HepG2 (cell line): Measurements from ENCODE around the gene ATP2C2. TPM values are rescaled to one million over a fixed set of nuclear protein-coding genes. Genes with fewer than 3 reads are reported as not detected.

Experiments used
- ATAC-seq: fragments of 200-7000 bp; cut with Tn5 transposase; 3 replicates; pipeline ENCODE4 v1.9.1; 2020; ENCODE audit warnings: mild to moderate bottlenecking, moderate library complexity
- BruUV-seq: library from RNA; stranded (reverse); fragments of 400-500 nt; replicated peaks from 2 replicates; lab custom pipeline; 2021; lab: Mats Ljungman, UMichigan
- CTCF ChIA-PET: fragments of 300-600 bp; formaldehyde crosslinking; extraction: SDS; loops from one replicate; lab custom pipeline; 2021; ENCODE audit warnings: low total read pairs, inconsistent platforms, low intra/inter-chr PET ratio; lab: Yijun Ruan, JAX
- POLR2A ChIA-PET: fragments of 350-600 bp; sonication (Branson Sonifier 250); formaldehyde crosslinking; loops from one replicate; lab custom pipeline; 2020; ENCODE audit warnings: antibody characterized with exemption, inconsistent platforms; lab: Yijun Ruan, JAX
- DNase-seq: peaks from one replicate; pipeline ENCODE4 v3.0.0-alpha.2; 2015; ENCODE audit warnings: low spot score
- FAIRE-seq: peaks from 3 replicates; lab custom pipeline; 2011; peaks lifted over from hg19 to GRCh38; lab: Jason Lieb, UNC
- H2AFZ ChIP-seq: one replicate; pipeline ENCODE4 v1.6.1; 2011; ENCODE audit warnings: low read length, inconsistent platforms
- H3K27ac ChIP-seq: fragments of 300-600 bp; 3 replicates; pipeline ENCODE4 v1.8.0; 2011; ENCODE audit warnings: mixed run types, mild to moderate bottlenecking, mixed read lengths, low read length, inconsistent platforms; ENCODE audit not compliant: insufficient read depth; ENCODE audit errors: extremely low read length
- H3K27me3 ChIP-seq, 2 experiments: fragments of 200-600 bp in 1 of 2; 2 replicates in 1 of 2; 3 replicates in 1 of 2; pipeline versions ENCODE4 v1.6.0 to v1.8.0; 2011; ENCODE audit warnings: low read length in 2 of 2, mild to moderate bottlenecking in 2 of 2, moderate library complexity in 2 of 2, inconsistent platforms in 1 of 2; ENCODE audit not compliant: insufficient read depth in 2 of 2, control insufficient read depth in 1 of 2
- H3K36me3 ChIP-seq, 2 experiments: fragments of 200-600 bp in 1 of 2; replicated peaks in 1 of 2; 2 replicates in 1 of 2; 3 replicates in 1 of 2; pipeline versions ENCODE4 v1.5.1 to v1.8.0; 2011; ENCODE audit warnings: low read length in 2 of 2, inconsistent platforms in 1 of 2; ENCODE audit not compliant: insufficient read depth in 2 of 2, control insufficient read depth in 1 of 2
- H3K4me1 ChIP-seq: 2 replicates; pipeline ENCODE4 v1.5.1; 2012; ENCODE audit warnings: low read length, inconsistent platforms; ENCODE audit not compliant: insufficient read depth
- H3K4me2 ChIP-seq: 2 replicates; pipeline ENCODE4 v1.6.0; 2011; ENCODE audit warnings: low read depth, low read length, inconsistent platforms
- H3K4me3 ChIP-seq, 3 experiments: fragments of 200-600 bp in 1 of 3; sonication (generic), shearing (Covaris generic) in 1 of 3; replicated peaks in 1 of 3; 2 replicates each; pipeline ENCODE4 v1.5.1; 2011 to 2016; ENCODE audit warnings: low read length in 3 of 3, inconsistent platforms in 2 of 3, low read depth in 2 of 3, mild to moderate bottlenecking in 2 of 3, control low read depth in 1 of 3, mixed read lengths in 1 of 3; ENCODE audit not compliant: insufficient read depth in 1 of 3
- H3K79me2 ChIP-seq: one replicate; pipeline ENCODE4 v1.6.1; 2011; ENCODE audit warnings: low read length, inconsistent platforms; ENCODE audit not compliant: insufficient read depth
- H3K9ac ChIP-seq: 2 replicates; pipeline ENCODE4 v1.6.0; 2011; ENCODE audit warnings: mild to moderate bottlenecking, low read depth, low read length, inconsistent platforms; ENCODE audit not compliant: insufficient read depth
- H3K9me3 ChIP-seq: 2 replicates; pipeline ENCODE4 v1.5.1; 2012; ENCODE audit warnings: mild to moderate bottlenecking, low read length
- H4K20me1 ChIP-seq: 2 replicates; pipeline ENCODE4 v1.6.0; 2011; ENCODE audit warnings: inconsistent platforms, mild to moderate bottlenecking, low read length, moderate library complexity; ENCODE audit not compliant: insufficient read depth
- CC2D1A ChIP-seq: sonication (generic); formaldehyde crosslinking; IDR thresholded peaks from 2 replicates; pipeline ENCODE4 v1.8.1; 2023; ENCODE audit warnings: mild to moderate bottlenecking, missing genetic modification reagents
- GABPA ChIP-seq, 2 experiments: IDR thresholded peaks; 2 replicates each; pipeline ENCODE4 v1.6.1; 2011 to 2016; ENCODE audit warnings: low read depth in 2 of 2, low read length in 1 of 2, missing biosample characterization in 1 of 2, missing genetic modification characterization in 1 of 2
- KLF6 ChIP-seq: IDR thresholded peaks from 2 replicates; pipeline ENCODE4 v1.8.0; 2016; ENCODE audit warnings: missing biosample characterization, missing genetic modification reagents
- SP2 ChIP-seq: sonication (generic); formaldehyde crosslinking; IDR thresholded peaks from 2 replicates; pipeline ENCODE4 v1.5.1; 2020; ENCODE audit warnings: mild to moderate bottlenecking, missing genetic modification reagents
- ZEB1 ChIP-seq: IDR thresholded peaks from 2 replicates; pipeline ENCODE4 v1.6.1; 2012; ENCODE audit warnings: mild to moderate bottlenecking, low read depth, inconsistent platforms; ENCODE audit not compliant: insufficient replicate concordance
- ZMYM3 ChIP-seq: sonication (generic); formaldehyde crosslinking; IDR thresholded peaks from 2 replicates; pipeline ENCODE4 v1.5.1; 2020; ENCODE audit warnings: mild to moderate bottlenecking, missing genetic modification reagents
- ZNF367 ChIP-seq: sonication (generic); formaldehyde crosslinking; IDR thresholded peaks from 2 replicates; pipeline ENCODE4 v1.4.0; 2020; ENCODE audit warnings: missing genetic modification reagents, borderline replicate concordance
- ZNF652 ChIP-seq: IDR thresholded peaks from 2 replicates; pipeline ENCODE4 v1.6.1; 2016; ENCODE audit warnings: low read depth, borderline replicate concordance
- whole genome bisulfite sequencing: methylation state at CpG from one replicate; pipeline ENCODE4 v1.1.6; 2017; ENCODE audit warnings: low lambda C conversion rate; 5-methylcytosine and 5-hydroxymethylcytosine counted together
- in situ Hi-C: cut with HindIII; loops from 2 replicates; pipeline ENCODE4 v1.10.0; 2017; ENCODE audit warnings: low pct_unique_long_range_greater_than_20kb; ENCODE audit not compliant: extremely low pct_ligation_motif_present
- intact Hi-C: fragments of 100-400 bp; cut with micrococcal nuclease; formaldehyde crosslinking; loops from one replicate; pipeline ENCODE4 v1.10.0; 2022; ENCODE audit not compliant: unreplicated experiment
- polyA plus RNA-seq, 8 experiments: library from polyadenylated mRNA; depleted of rRNA in 3 of 8; stranded (reverse) in 7 of 8; unstranded in 1 of 8; fragments of >200 nt; fragmentation: Illumina TruSeq in 4 of 8; extraction: Trizol in 4 of 8; gene quantifications; 2 replicates each; pipeline versions ENCODE4 v1.2.1 to v1.2.3, GENCODE V29; 2011 to 2016; ENCODE audit warnings: low read depth in 4 of 8, missing spikeins in 1 of 8, mixed read lengths in 1 of 8; ENCODE audit not compliant: insufficient read depth in 1 of 8
- total RNA-seq, 5 experiments: library from RNA; depleted of rRNA; stranded (reverse); fragments of >200 nt; fragmentation: Illumina TruSeq; extraction: Trizol; gene quantifications; 2 replicates each; pipeline ENCODE4 v1.2.3, GENCODE V29; 2016; ENCODE audit warnings: low read depth in 1 of 5
- TF ChIP-seq, protein P1 (sequence below): sonication (generic); formaldehyde crosslinking; IDR thresholded peaks from 2 replicates; pipeline ENCODE4 v1.8.1; 2023; ENCODE audit warnings: missing genetic modification reagents, inconsistent platforms, borderline replicate concordance
- TF ChIP-seq, protein P2 (sequence below): sonication (generic); formaldehyde crosslinking; IDR thresholded peaks from 2 replicates; pipeline ENCODE4 v1.8.0; 2022; ENCODE audit warnings: mild to moderate bottlenecking, missing genetic modification reagents, borderline replicate concordance
- TF ChIP-seq, protein P3 (sequence below): IDR thresholded peaks from 2 replicates; pipeline ENCODE4 v1.4.0; 2020; ENCODE audit warnings: mild to moderate bottlenecking, missing genetic modification reagents
- TF ChIP-seq, protein P4 (sequence below): sonication (generic); formaldehyde crosslinking; IDR thresholded peaks from 2 replicates; pipeline ENCODE4 v1.8.0; 2022; ENCODE audit warnings: missing genetic modification reagents, low read depth, mild to moderate bottlenecking, borderline replicate concordance
- TF ChIP-seq, protein P5 (sequence below): sonication (generic); formaldehyde crosslinking; IDR thresholded peaks from 2 replicates; pipeline ENCODE4 v1.8.0; 2022; ENCODE audit warnings: low read depth, missing genetic modification reagents

The ATP2C2 gene
- total and polyA plus RNA-seq, 2 of the 13 experiments (the other 11 are each of a cell fraction or from before 2014, with no cell fraction given): 0.07 TPM; not detected in 1

DNA sequence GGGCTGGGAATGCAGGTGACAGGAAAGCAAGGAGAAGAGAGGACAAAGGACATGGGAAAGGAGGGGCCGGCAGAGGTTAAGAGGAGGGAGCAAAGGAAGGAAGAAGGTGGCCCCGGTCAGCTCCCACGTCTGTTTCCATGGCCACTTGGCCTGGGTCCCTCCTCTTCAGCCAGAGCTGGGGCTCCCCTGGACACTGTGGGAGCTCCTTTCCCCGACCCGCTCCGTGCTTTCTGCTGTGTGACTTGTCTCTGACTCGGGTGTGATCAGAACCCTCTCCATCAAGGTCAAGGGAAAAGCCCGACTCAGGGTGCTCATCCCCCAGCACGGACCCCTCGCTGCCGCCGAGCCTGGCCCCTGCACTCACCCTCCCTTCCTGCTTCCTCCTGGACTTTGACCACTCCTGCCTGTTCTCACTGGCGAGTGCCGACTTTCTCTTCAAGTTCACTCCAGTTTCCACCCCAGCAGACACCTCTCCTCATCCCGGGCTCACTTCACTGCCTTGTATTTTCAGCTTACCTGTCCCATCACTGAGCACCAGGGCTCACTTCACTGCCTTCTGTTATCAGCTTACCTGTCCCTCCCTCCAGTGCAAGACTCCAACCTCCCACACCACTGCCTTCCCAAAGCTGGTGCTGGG, 74.9 kb downstream of the ATP2C2 start:
- peak; percentile 80 for ATAC-seq
- H3K79me2 ChIP-seq: no peaks in the 10 kb centered on the region
- no peak overlapping the region for H2AFZ ChIP-seq
- DNase-seq: peak; percentile 34
- intact Hi-C loops: no loop called here
- FAIRE-seq: no peak
- no peak overlapping the region for H3K9ac ChIP-seq
- H3K36me3 ChIP-seq: no peaks in the 10 kb centered on the region
- peaks cover 2 to 30% of the 10 kb centered on the region in 2 experiments; a peak in 4 of 5 replicates for H3K27me3 ChIP-seq
- peaks cover 15% of the 10 kb centered on the region for H3K4me1 ChIP-seq
- CTCF ChIA-PET: no interaction called here
- WGBS: 18% methylated on average over 14 of the region's 15 CpGs
- POLR2A ChIA-PET: no interaction called here
- peak overlapping the region in 2 of 3 experiments; percentile 20 to 54; a peak in 2 of 6 replicates for H3K4me3 ChIP-seq
- no TSS peak for BruUV-seq
- no peak overlapping the region for H3K27ac ChIP-seq
- peak overlapping the region; percentile 70 for H3K4me2 ChIP-seq
- in situ Hi-C loops: no loop called here
- no peaks in the 10 kb centered on the region for H4K20me1 ChIP-seq
- no peaks in the 10 kb centered on the region for H3K9me3 ChIP-seq
- peak; percentile 59; the same call in 1 of the 2 replicates for TF ChIP-seq ZMYM3 (CRISPR knock-in tag)
- TF ChIP-seq ZNF652 (CRISPR knock-in tag): no peak
- TF ChIP-seq KLF6 (CRISPR knock-in tag): no peak
- TF ChIP-seq, protein P1, sequence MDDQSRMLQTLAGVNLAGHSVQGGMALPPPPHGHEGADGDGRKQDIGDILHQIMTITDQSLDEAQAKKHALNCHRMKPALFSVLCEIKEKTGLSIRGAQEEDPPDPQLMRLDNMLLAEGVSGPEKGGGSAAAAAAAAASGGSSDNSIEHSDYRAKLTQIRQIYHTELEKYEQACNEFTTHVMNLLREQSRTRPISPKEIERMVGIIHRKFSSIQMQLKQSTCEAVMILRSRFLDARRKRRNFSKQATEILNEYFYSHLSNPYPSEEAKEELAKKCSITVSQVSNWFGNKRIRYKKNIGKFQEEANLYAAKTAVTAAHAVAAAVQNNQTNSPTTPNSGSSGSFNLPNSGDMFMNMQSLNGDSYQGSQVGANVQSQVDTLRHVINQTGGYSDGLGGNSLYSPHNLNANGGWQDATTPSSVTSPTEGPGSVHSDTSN (CRISPR knock-in tag): no peak
- TF ChIP-seq SP2 (CRISPR knock-in tag): no peak
- TF ChIP-seq CC2D1A (CRISPR knock-in tag): 0 out of 2 replicates have a peak, but pooled peaks have one; percentile 30
- TF ChIP-seq ZEB1: no peak
- TF ChIP-seq GABPA (IDR thresholded peaks at IDR 0.05; ENCODE audit: low read depth, low read length): no peak
- peak; percentile 48; the same call in 1 of the 2 replicates for TF ChIP-seq GABPA (CRISPR knock-in tag; IDR thresholded peaks at IDR 0.05; ENCODE audit: low read depth)
- TF ChIP-seq ZNF367 (CRISPR knock-in tag): no peak
- TF ChIP-seq, protein P2, sequence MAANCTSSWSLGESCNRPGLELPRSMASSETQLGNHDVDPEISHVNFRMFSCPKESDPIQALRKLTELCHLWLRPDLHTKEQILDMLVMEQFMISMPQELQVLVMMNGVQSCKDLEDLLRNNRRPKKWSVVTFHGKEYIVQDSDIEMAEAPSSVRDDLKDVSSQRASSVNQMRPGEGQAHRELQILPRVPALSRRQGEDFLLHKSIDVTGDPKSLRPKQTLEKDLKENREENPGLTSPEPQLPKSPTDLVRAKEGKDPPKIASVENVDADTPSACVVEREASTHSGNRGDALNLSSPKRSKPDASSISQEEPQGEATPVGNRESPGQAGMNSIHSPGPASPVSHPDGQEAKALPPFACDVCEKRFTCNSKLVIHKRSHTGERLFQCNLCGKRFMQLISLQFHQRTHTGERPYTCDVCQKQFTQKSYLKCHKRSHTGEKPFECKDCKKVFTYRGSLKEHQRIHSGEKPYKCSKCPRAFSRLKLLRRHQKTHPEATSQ: no peak
- TF ChIP-seq, protein P3, sequence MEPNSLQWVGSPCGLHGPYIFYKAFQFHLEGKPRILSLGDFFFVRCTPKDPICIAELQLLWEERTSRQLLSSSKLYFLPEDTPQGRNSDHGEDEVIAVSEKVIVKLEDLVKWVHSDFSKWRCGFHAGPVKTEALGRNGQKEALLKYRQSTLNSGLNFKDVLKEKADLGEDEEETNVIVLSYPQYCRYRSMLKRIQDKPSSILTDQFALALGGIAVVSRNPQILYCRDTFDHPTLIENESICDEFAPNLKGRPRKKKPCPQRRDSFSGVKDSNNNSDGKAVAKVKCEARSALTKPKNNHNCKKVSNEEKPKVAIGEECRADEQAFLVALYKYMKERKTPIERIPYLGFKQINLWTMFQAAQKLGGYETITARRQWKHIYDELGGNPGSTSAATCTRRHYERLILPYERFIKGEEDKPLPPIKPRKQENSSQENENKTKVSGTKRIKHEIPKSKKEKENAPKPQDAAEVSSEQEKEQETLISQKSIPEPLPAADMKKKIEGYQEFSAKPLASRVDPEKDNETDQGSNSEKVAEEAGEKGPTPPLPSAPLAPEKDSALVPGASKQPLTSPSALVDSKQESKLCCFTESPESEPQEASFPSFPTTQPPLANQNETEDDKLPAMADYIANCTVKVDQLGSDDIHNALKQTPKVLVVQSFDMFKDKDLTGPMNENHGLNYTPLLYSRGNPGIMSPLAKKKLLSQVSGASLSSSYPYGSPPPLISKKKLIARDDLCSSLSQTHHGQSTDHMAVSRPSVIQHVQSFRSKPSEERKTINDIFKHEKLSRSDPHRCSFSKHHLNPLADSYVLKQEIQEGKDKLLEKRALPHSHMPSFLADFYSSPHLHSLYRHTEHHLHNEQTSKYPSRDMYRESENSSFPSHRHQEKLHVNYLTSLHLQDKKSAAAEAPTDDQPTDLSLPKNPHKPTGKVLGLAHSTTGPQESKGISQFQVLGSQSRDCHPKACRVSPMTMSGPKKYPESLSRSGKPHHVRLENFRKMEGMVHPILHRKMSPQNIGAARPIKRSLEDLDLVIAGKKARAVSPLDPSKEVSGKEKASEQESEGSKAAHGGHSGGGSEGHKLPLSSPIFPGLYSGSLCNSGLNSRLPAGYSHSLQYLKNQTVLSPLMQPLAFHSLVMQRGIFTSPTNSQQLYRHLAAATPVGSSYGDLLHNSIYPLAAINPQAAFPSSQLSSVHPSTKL (CRISPR knock-in tag): peak; percentile 52; the same call in 1 of the 2 replicates
- TF ChIP-seq, protein P4, sequence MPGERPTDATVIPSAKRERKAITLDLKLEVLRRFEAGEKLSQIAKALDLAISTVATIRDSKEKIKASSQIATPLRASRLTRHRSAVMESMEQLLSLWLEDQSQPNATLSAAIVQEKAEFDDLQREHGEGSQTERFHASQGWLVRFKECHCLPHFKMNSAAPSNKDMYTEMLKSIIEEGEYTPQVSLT (CRISPR knock-in tag): no peak
- TF ChIP-seq, protein P5, sequence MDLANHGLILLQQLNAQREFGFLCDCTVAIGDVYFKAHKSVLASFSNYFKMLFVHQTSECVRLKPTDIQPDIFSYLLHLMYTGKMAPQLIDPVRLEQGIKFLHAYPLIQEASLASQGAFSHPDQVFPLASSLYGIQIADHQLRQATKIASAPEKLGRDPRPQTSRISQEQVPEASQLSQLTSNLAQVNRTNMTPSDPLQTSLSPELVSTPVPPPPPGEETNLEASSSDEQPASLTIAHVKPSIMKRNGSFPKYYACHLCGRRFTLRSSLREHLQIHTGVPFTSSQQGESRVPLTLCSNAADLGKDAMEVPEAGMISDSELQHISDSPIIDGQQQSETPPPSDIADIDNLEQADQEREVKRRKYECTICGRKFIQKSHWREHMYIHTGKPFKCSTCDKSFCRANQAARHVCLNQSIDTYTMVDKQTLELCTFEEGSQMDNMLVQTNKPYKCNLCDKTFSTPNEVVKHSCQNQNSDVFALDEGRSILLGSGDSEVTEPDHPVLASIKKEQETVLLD (CRISPR knock-in tag): no peak
